ENCODE data around the gene CLDN11. TPM values are rescaled to one million over a fixed set of nuclear protein-coding genes. Genes with fewer than 3 reads are reported as not detected.

CLDN11 gene
- polyA plus RNA-seq, 1 experiment, result 5.6 TPM

- Histone ChIP-seq H3K4me3 (ENCODE audit: low read depth, low read length) (0 out of 2 replicates have a peak overlapping the region, but pooled peaks have one; percentile 5), H3K36me3 (ENCODE audit: control insufficient read depth, insufficient read depth, low read length) (no peaks in the 10 kb centered on the region; the same call in 1 of the 2 replicates), H3K27me3 (ENCODE audit: control insufficient read depth, insufficient read depth, low read length) (no peaks in the 10 kb centered on the region)
- no peak for DNase-seq (ENCODE audit: low read depth)
- CTCF ChIA-PET, result interaction anchor here (0.6 to 1.6 kb wide), 2 partner anchors 18 to 390 kb away, joined by 3 to 5 read pairs; no protein-coding TSS in a partner anchor
- TF ChIP-seq, protein P1, sequence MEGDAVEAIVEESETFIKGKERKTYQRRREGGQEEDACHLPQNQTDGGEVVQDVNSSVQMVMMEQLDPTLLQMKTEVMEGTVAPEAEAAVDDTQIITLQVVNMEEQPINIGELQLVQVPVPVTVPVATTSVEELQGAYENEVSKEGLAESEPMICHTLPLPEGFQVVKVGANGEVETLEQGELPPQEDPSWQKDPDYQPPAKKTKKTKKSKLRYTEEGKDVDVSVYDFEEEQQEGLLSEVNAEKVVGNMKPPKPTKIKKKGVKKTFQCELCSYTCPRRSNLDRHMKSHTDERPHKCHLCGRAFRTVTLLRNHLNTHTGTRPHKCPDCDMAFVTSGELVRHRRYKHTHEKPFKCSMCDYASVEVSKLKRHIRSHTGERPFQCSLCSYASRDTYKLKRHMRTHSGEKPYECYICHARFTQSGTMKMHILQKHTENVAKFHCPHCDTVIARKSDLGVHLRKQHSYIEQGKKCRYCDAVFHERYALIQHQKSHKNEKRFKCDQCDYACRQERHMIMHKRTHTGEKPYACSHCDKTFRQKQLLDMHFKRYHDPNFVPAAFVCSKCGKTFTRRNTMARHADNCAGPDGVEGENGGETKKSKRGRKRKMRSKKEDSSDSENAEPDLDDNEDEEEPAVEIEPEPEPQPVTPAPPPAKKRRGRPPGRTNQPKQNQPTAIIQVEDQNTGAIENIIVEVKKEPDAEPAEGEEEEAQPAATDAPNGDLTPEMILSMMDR (IDR thresholded peaks at IDR 0.05; ENCODE audit: insufficient read depth, low read depth, low read length), result no peak
- POLR2A ChIA-PET, result no interaction called here
Observed at GRCh38 chr3:170421111-170421641, 2.5 kb downstream of the CLDN11 start.

- Histone ChIP-seq H3K4me3 (ENCODE audit: low read depth, low read length) (no peak overlapping the region), H3K36me3 (ENCODE audit: control insufficient read depth, insufficient read depth, low read length) (no peaks in the 10 kb centered on the region; the same call in 1 of the 2 replicates), H3K27me3 (ENCODE audit: control insufficient read depth, insufficient read depth, low read length) (no peaks in the 10 kb centered on the region)
- DNase-seq (ENCODE audit: low read depth), result no peak
- TF ChIP-seq, protein P1 (IDR thresholded peaks at IDR 0.05; ENCODE audit: insufficient read depth, low read depth, low read length), result no peak
- ChIA-PET CTCF (interaction anchor here (0.6 to 1.6 kb wide), 2 partner anchors 18 to 389 kb away, joined by 3 to 5 read pairs; no protein-coding TSS in a partner anchor), POLR2A (no interaction called here)
Observed at GRCh38 chr3:170421758-170422157, 3.1 kb downstream of the CLDN11 start.

DNA sequence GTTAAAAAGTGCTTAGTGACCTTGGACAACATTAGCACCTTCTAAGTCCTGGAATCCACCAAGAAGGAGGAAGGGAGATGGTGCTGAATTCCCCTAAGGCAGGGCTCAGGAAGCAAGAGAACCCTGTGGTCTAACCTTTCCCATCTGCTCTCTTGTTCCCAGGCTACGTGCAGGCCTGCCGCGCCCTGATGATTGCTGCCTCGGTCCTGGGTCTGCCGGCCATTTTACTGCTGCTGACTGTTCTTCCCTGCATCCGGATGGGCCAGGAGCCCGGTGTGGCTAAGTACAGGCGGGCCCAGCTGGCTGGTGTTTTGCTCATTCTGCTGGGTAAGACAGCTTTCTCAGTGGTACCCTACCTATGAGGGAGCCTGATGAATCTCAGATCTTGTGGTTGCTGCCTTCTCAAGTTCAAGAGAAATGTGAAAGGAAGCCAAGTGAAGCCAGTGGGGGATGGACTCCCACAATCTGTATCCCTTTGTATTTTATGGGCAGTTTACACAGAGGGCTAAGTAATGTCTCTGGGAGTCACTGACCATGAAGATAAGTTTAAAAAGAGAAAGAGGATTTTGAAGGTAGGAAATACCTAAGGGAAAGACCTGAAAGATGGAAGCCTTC lies 4.4 kb downstream of the CLDN11 start:
- no peak overlapping the region for H3K4me3 ChIP-seq (ENCODE audit: low read depth, low read length)
- no peaks in the 10 kb centered on the region; the same call in 1 of the 2 replicates for H3K36me3 ChIP-seq (ENCODE audit: control insufficient read depth, insufficient read depth, low read length)
- ChIA-PET POLR2A (no interaction called here), CTCF (interaction anchor here (0.8 kb wide), 1 partner anchor 64 kb away, joined by 3 read pairs; no protein-coding TSS in a partner anchor)
- H3K27me3 ChIP-seq (ENCODE audit: control insufficient read depth, insufficient read depth, low read length), result no peaks in the 10 kb centered on the region
- TF ChIP-seq, protein P1 (IDR thresholded peaks at IDR 0.05; ENCODE audit: insufficient read depth, low read depth, low read length), result no peak
- no peak for DNase-seq (ENCODE audit: low read depth)

- no peak overlapping the region for H3K4me3 ChIP-seq (ENCODE audit: low read depth, low read length)
- H3K27me3 ChIP-seq (ENCODE audit: control insufficient read depth, insufficient read depth, low read length), result no peaks in the 10 kb centered on the region
- TF ChIP-seq, protein P1 (IDR thresholded peaks at IDR 0.05; ENCODE audit: insufficient read depth, low read depth, low read length), result no peak
- no peaks in the 10 kb centered on the region; the same call in 1 of the 2 replicates for H3K36me3 ChIP-seq (ENCODE audit: control insufficient read depth, insufficient read depth, low read length)
- POLR2A ChIA-PET, result no interaction called here
- CTCF ChIA-PET, result interaction anchor here (0.7 kb wide), 1 partner anchor 331 kb away, joined by 3 read pairs; no protein-coding TSS in a partner anchor
- no peak for DNase-seq (ENCODE audit: low read depth)
Observed at GRCh38 chr3:170424879-170425278, 6.2 kb downstream of the CLDN11 start.

DNA sequence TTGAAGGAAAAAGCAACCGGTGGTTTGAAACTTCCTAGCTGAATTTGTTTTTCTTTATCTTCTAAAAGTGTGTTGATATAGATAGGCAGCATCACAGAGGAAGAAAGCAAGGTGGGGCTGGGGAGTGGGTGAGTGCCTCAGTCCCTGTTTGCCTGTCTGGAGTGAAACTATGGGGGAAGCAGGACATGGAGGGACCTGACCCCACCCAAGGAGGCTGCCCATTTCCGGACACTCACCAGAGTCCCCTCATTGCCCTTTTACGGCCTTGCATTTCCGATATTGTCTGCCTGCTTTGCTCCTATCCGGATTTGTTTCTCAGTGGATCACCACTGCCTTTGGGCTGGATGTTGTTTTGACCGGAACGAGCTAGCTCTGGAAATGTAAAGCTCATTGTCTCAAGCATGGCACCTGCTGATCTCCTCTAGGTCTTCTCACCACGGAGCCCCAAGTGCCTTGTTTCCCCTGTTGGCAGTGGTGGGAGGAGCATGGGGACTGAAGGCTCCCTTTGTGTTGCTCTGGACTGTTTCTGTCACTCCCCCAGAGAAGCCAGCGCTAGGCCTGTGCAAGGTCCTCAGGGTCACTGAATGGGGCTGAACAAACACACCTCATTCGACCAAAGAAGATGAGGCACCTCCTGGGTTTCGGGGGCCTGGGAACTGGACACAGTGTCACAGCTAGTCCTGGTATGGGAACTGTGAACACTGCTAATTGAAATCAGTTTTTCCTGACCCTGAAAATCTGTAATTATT lies 7.0 kb downstream of the CLDN11 start:
- POLR2A ChIA-PET, result no interaction called here
- H3K36me3 ChIP-seq (ENCODE audit: control insufficient read depth, insufficient read depth, low read length), result no peaks in the 10 kb centered on the region; the same call in 1 of the 2 replicates
- CTCF ChIA-PET, result interaction anchor here (0.7 kb wide), 1 partner anchor 330 kb away, joined by 3 read pairs; no protein-coding TSS in a partner anchor

More for the DNA sequence above, 7.0 kb downstream of the CLDN11 start:
- TF ChIP-seq, protein P1 (IDR thresholded peaks at IDR 0.05; ENCODE audit: insufficient read depth, low read depth, low read length), result no peak
- no peak overlapping the region for H3K4me3 ChIP-seq (ENCODE audit: low read depth, low read length)
- no peaks in the 10 kb centered on the region for H3K27me3 ChIP-seq (ENCODE audit: control insufficient read depth, insufficient read depth, low read length)
- DNase-seq (ENCODE audit: low read depth), result no peak

Measured in BJ (cell line).